ENCODE measurements around the gene PLXNB3. TPM values are rescaled to one million over a fixed set of nuclear protein-coding genes. Genes with fewer than 3 reads are reported as not detected.
"Not testable (repeated sequence)": the region's sequence is repeated elsewhere in the genome, so short reads cannot be mapped to it uniquely, and the experiment has no call there.

Gene PLXNB3
- polyA plus RNA-seq, 3 donors: 1.1 to 1.8 (median 1.8) TPM

GRCh38 chrX:153814591-153815315, 50.7 kb downstream of the PLXNB3 start:
- no peak for DNase-seq

- no peak for DNase-seq
These were observed 53.0 kb downstream of the PLXNB3 start for GRCh38 chrX:153816831-153817690.

DNA sequence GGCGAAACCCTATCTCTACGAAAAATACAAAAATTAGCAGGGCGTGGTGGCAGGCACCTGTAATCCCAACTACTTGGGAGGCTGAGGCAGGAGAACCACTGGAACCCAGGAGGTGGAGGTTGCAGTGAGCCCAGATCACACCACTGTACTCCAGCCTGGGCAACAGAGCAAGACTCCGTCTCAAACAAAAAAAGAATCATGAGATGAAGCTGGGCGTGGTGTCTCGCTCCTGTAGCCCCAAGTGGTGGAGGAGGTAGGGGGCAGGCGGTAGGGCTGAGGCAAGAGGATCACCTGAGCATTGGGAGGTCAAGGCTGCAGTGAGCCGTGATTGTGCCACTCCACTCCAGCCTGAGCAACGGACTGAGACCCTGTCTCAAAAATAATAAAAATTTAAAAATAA, 54.0 kb downstream of the PLXNB3 start:
- not testable (repeated sequence) for DNase-seq

- no peak for DNase-seq
These were observed 54.7 kb downstream of the PLXNB3 start for GRCh38 chrX:153818571-153819383.

DNA sequence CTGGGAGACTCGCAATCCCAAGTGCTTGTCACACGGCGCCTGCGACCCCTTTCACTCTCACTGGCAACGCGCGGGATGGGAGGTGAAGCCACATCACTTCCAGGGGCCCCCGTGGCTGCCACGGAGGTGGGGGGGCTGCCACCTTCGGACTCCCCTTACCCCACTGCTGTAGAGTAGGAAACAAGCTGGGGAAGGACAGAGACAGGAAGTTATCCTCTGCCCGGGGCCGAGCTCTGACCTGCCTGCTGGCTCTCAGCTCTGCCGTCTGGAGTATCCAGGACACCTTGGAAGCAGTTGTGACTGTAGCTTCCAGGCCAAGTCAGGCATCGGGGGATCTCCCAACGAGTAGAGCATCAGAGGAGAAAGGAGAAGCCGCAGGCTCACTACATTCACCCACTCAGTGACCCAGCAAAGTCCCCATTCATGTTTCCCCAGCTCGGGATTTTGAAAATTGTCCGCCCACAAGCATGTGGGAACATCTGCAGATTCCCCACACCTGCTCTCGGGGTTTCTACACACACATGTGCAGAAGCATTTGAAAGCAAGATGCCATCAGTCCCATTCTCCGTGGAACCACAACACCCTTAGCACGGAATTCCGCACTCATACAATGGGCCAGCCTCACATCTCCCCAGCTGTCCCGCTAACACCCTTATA, 55.5 kb downstream of the PLXNB3 start:
- DNase-seq: no peak

- DNase-seq: no peak
These were observed 56.6 kb downstream of the PLXNB3 start for GRCh38 chrX:153820601-153821000.

GRCh38 chrX:153821066-153821465, 57.0 kb downstream of the PLXNB3 start:
- DNase-seq: no peak

DNA sequence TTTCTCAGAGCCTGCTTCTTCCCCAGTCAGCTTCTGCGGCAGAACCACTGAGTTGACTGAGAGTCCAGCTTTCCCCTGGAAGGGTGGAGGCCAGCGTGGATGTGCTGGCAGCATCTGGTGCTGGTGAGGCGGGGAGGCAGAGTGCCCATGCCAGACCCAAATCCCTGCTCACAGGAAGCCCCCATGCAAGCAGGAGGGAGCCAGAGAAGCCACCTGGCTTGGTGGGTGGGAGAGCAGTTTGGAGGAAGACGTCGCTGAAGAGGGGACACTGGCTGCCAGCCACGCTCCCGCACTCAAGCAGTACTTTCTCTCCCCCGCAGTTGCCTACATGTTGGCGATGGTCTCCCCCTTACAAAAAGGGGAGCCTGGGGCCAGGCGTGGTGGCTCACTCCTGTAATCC, 60.3 kb downstream of the PLXNB3 start:
- DNase-seq: no peak

- DNase-seq: no peak
These were observed 61.0 kb downstream of the PLXNB3 start for GRCh38 chrX:153825042-153825441.

Other genes starting within 250 kb of the PLXNB3 start
- under 1 TPM; 0.17 to 0.28 (median 0.28) TPM for gene ATP2B3, start 246.6 kb upstream of the PLXNB3 start, polyA plus RNA-seq (ENCODE audit: insufficient read length in 3 of 3)
- gene CCNQ, start 165.1 kb upstream of the PLXNB3 start, polyA plus RNA-seq (ENCODE audit: insufficient read length in 3 of 3): 10 to 100 TPM; 17.3 to 22.2 (median 20.4) TPM
- gene DUSP9, start 117.0 kb upstream of the PLXNB3 start, polyA plus RNA-seq (ENCODE audit: insufficient read length in 3 of 3): 10 to 100 TPM; 47.5 to 62.2 (median 53.3) TPM
- gene PNCK, start 90.4 kb upstream of the PLXNB3 start, polyA plus RNA-seq (ENCODE audit: insufficient read length in 3 of 3): 10 to 100 TPM in 2 of 3 donors, 1 to 10 TPM in 1; 8.3 to 12.7 (median 10.2) TPM
- gene SLC6A8, start 76.3 kb upstream of the PLXNB3 start, polyA plus RNA-seq (ENCODE audit: insufficient read length in 3 of 3): 10 to 100 TPM; 61.9 to 79.5 (median 63.5) TPM
- gene BCAP31, start 39.9 kb upstream of the PLXNB3 start, polyA plus RNA-seq (ENCODE audit: insufficient read length in 3 of 3): 100 to 1,000 TPM; 190 to 210 (median 196) TPM
- gene ABCD1, start 39.4 kb upstream of the PLXNB3 start, polyA plus RNA-seq (ENCODE audit: insufficient read length in 3 of 3): 10 to 100 TPM in 1 of 3 donors, 1 to 10 TPM in 2; 8.5 to 11.0 (median 9.7) TPM
- 1 to 10 TPM; 1.2 to 2.7 (median 1.5) TPM for gene SRPK3, start 16.8 kb downstream of the PLXNB3 start, polyA plus RNA-seq (ENCODE audit: insufficient read length in 3 of 3)
- gene IDH3G, start 30.1 kb downstream of the PLXNB3 start, polyA plus RNA-seq (ENCODE audit: insufficient read length in 3 of 3): 100 to 1,000 TPM in 1 of 3 donors, 10 to 100 TPM in 2; 87.3 to 103 (median 90.1) TPM
- gene SSR4, start 30.4 kb downstream of the PLXNB3 start, polyA plus RNA-seq (ENCODE audit: insufficient read length in 3 of 3): 100 to 1,000 TPM; 156 to 181 (median 168) TPM
- 10 to 100 TPM in 2 of 3 donors, 1 to 10 TPM in 1; 8.4 to 12.0 (median 11.7) TPM for gene PDZD4, start 66.3 kb downstream of the PLXNB3 start, polyA plus RNA-seq (ENCODE audit: insufficient read length in 3 of 3)
- gene L1CAM, start 121.9 kb downstream of the PLXNB3 start, polyA plus RNA-seq (ENCODE audit: insufficient read length in 3 of 3): 10 to 100 TPM; 54.8 to 71.6 (median 56.3) TPM
- gene AVPR2, start 140.4 kb downstream of the PLXNB3 start, polyA plus RNA-seq (ENCODE audit: insufficient read length in 3 of 3): 1 to 10 TPM; 1.8 to 5.9 (median 2.4) TPM
- 10 to 100 TPM; 34.2 to 44.8 (median 40.7) TPM for gene ARHGAP4, start 162.0 kb downstream of the PLXNB3 start, polyA plus RNA-seq (ENCODE audit: insufficient read length in 3 of 3)
- gene NAA10, start 170.8 kb downstream of the PLXNB3 start, polyA plus RNA-seq (ENCODE audit: insufficient read length in 3 of 3): 10 to 100 TPM; 79.4 to 80.9 (median 79.6) TPM
- gene RENBP, start 180.4 kb downstream of the PLXNB3 start, polyA plus RNA-seq (ENCODE audit: insufficient read length in 3 of 3): 10 to 100 TPM; 24.6 to 26.5 (median 24.7) TPM
- 10 to 100 TPM; 47.2 to 58.4 (median 51.1) TPM for gene HCFC1, start 207.6 kb downstream of the PLXNB3 start, polyA plus RNA-seq (ENCODE audit: insufficient read length in 3 of 3)
- 10 to 100 TPM in 1 of 3 donors, 1 to 10 TPM in 2; 5.9 to 11.7 (median 8.8) TPM for gene TMEM187, start 208.5 kb downstream of the PLXNB3 start, polyA plus RNA-seq (ENCODE audit: insufficient read length in 3 of 3)

Measured in renal pelvis (tissue), 4 donors.